ENCODE results near the gene WBP1L. TPM values are rescaled to one million over a fixed set of nuclear protein-coding genes. Genes with fewer than 3 reads are reported as not detected.

WBP1L gene
- total and polyA plus RNA-seq, 4 experiments from 2014 or later, result 25.7 to 41.1 (median 36.8) TPM

GRCh38 chr10:102782673-102783551, 39.2 kb downstream of the WBP1L start:
- H3K36me3 ChIP-seq (ENCODE audit: insufficient read depth, low read length), result no peaks in the 10 kb centered on the region
- Mint-ChIP-seq H3K4me3 (peak overlapping the region in 1 of 8 donors; percentile 29), H3K27me3 (no peaks in the 10 kb centered on the region), H3K36me3 (peaks cover 6 to 23% of the 10 kb centered on the region in 2 donors), H3K9me3 (no peaks in the 10 kb centered on the region), H3K4me1 (peaks cover 44 to 76% (median 58%) of the 10 kb centered on the region in 4 donors), H3K27ac (peak overlapping the region in 4 of 7 donors; percentile 14 to 60 (median 38))
- ChIA-PET CTCF (ENCODE audit: partially characterized antibody) (interaction anchor here (1.9 kb wide), 1 partner anchor 29 kb away, joined by 6 read pairs; no protein-coding TSS in a partner anchor), POLR2A (ENCODE audit: partially characterized antibody) (no interaction called here)
- peaks cover 36% of the 10 kb centered on the region for H3K4me1 ChIP-seq (ENCODE audit: insufficient read depth, low read length)
- no peak overlapping the region for H3K27ac ChIP-seq (ENCODE audit: low read depth, low read length)
- H3K27me3 ChIP-seq (ENCODE audit: insufficient read depth, low read length), result no peaks in the 10 kb centered on the region
- intact Hi-C loops (cut with micrococcal nuclease), result no loop called here
- H3K4me3 ChIP-seq (ENCODE audit: low read length in 2 of 2), result no peak overlapping the region
- no peak for DNase-seq
- no peaks in the 10 kb centered on the region for H3K9me3 ChIP-seq (ENCODE audit: control insufficient read depth in 1 of 2, low read length in 2 of 2)

GRCh38 chr10:102783568-102783967, 39.8 kb downstream of the WBP1L start:
- peak overlapping the region in 6 of 7 donors; percentile 4 to 60 (median 38) for H3K27ac Mint-ChIP-seq
- POLR2A ChIA-PET (ENCODE audit: partially characterized antibody), result no interaction called here

GRCh38 chr10:102785818-102786217, 42.1 kb downstream of the WBP1L start:
- no peak for DNase-seq
- H3K4me1 ChIP-seq (ENCODE audit: insufficient read depth, low read length), result peaks cover 30% of the 10 kb centered on the region
- ChIA-PET POLR2A (ENCODE audit: partially characterized antibody) (no interaction called here), CTCF (ENCODE audit: partially characterized antibody) (no interaction called here)
- H3K36me3 ChIP-seq (ENCODE audit: insufficient read depth, low read length), result no peaks in the 10 kb centered on the region
- Mint-ChIP-seq H3K27ac (peak overlapping the region in 4 of 7 donors; percentile 5 to 74 (median 28)), H3K36me3 (peaks cover 13 to 16% of the 10 kb centered on the region in 2 donors), H3K4me3 (no peak overlapping the region), H3K4me1 (peaks cover 37 to 65% (median 51%) of the 10 kb centered on the region in 4 donors), H3K27me3 (no peaks in the 10 kb centered on the region), H3K9me3 (no peaks in the 10 kb centered on the region)
- H3K27ac ChIP-seq (ENCODE audit: low read depth, low read length), result no peak overlapping the region
- no peak overlapping the region for H3K4me3 ChIP-seq (ENCODE audit: low read length in 2 of 2)
- no peaks in the 10 kb centered on the region for H3K27me3 ChIP-seq (ENCODE audit: insufficient read depth, low read length)
- no peaks in the 10 kb centered on the region for H3K9me3 ChIP-seq (ENCODE audit: control insufficient read depth in 1 of 2, low read length in 2 of 2)
- intact Hi-C loops (cut with micrococcal nuclease), result no loop called here

More at GRCh38 chr10:102783568-102783967, 39.8 kb downstream of the WBP1L start:
- Mint-ChIP-seq H3K36me3 (peaks cover 8 to 17% of the 10 kb centered on the region in 2 donors), H3K4me1 (peaks cover 40 to 72% (median 55%) of the 10 kb centered on the region in 4 donors), H3K27me3 (no peaks in the 10 kb centered on the region), H3K9me3 (no peaks in the 10 kb centered on the region), H3K4me3 (no peak overlapping the region)
- Histone ChIP-seq H3K9me3 (ENCODE audit: control insufficient read depth in 1 of 2, low read length in 2 of 2) (no peaks in the 10 kb centered on the region), H3K27me3 (ENCODE audit: insufficient read depth, low read length) (no peaks in the 10 kb centered on the region), H3K4me3 (ENCODE audit: low read length in 2 of 2) (no peak overlapping the region), H3K27ac (ENCODE audit: low read depth, low read length) (no peak overlapping the region), H3K4me1 (ENCODE audit: insufficient read depth, low read length) (peaks cover 36% of the 10 kb centered on the region), H3K36me3 (ENCODE audit: insufficient read depth, low read length) (no peaks in the 10 kb centered on the region)
- DNase-seq, result no peak
- CTCF ChIA-PET (ENCODE audit: partially characterized antibody), result no interaction called here
- intact Hi-C loops (cut with micrococcal nuclease), result no loop called here

GRCh38 chr10:102791754-102792395, 48.1 kb downstream of the WBP1L start:
- CTCF ChIA-PET (ENCODE audit: partially characterized antibody), result no interaction called here
- H3K36me3 ChIP-seq (ENCODE audit: insufficient read depth, low read length), result no peaks in the 10 kb centered on the region
- no peak overlapping the region for H3K4me3 Mint-ChIP-seq
- POLR2A ChIA-PET (ENCODE audit: partially characterized antibody), result no interaction called here
- no peaks in the 10 kb centered on the region for H3K27me3 ChIP-seq (ENCODE audit: insufficient read depth, low read length)
- intact Hi-C loops (cut with micrococcal nuclease), result no loop called here
- DNase-seq, result no peak
- no peak overlapping the region for H3K27ac ChIP-seq (ENCODE audit: low read depth, low read length)
- no peaks in the 10 kb centered on the region for H3K9me3 ChIP-seq (ENCODE audit: control insufficient read depth in 1 of 2, low read length in 2 of 2)
- peak overlapping the region in 3 of 7 donors; percentile 5 to 75 (median 37) for H3K27ac Mint-ChIP-seq
- peaks cover 45 to 64% (median 52%) of the 10 kb centered on the region in 4 donors for H3K4me1 Mint-ChIP-seq
- no peaks in the 10 kb centered on the region for H3K9me3 Mint-ChIP-seq
- H3K27me3 Mint-ChIP-seq, result no peaks in the 10 kb centered on the region
- H3K36me3 Mint-ChIP-seq, result peaks cover 13 to 14% of the 10 kb centered on the region in 2 donors
- no peak overlapping the region for H3K4me3 ChIP-seq (ENCODE audit: low read length in 2 of 2)
- H3K4me1 ChIP-seq (ENCODE audit: insufficient read depth, low read length), result peaks cover 18% of the 10 kb centered on the region

- CTCF ChIA-PET (ENCODE audit: partially characterized antibody), result no interaction called here
- H3K36me3 ChIP-seq (ENCODE audit: insufficient read depth, low read length), result peaks cover 28% of the 10 kb centered on the region
- no peak for DNase-seq
- H3K27ac ChIP-seq (ENCODE audit: low read depth, low read length), result no peak overlapping the region
- Mint-ChIP-seq H3K36me3 (peaks cover 8 to 31% of the 10 kb centered on the region in 2 donors), H3K9me3 (no peaks in the 10 kb centered on the region), H3K27me3 (no peaks in the 10 kb centered on the region), H3K27ac (peak overlapping the region; percentile 43 to 90 (median 75)), H3K4me1 (peaks cover 31 to 58% (median 44%) of the 10 kb centered on the region in 4 donors), H3K4me3 (peak overlapping the region in 5 of 8 donors; percentile 27 to 62 (median 58))
- H3K4me1 ChIP-seq (ENCODE audit: insufficient read depth, low read length), result peaks cover 20% of the 10 kb centered on the region
- no peak overlapping the region for H3K4me3 ChIP-seq (ENCODE audit: low read length in 2 of 2)
- POLR2A ChIA-PET (ENCODE audit: partially characterized antibody), result no interaction called here
- H3K9me3 ChIP-seq (ENCODE audit: control insufficient read depth in 1 of 2, low read length in 2 of 2), result no peaks in the 10 kb centered on the region
- H3K27me3 ChIP-seq (ENCODE audit: insufficient read depth, low read length), result no peaks in the 10 kb centered on the region
- intact Hi-C loops (cut with micrococcal nuclease), result no loop called here
These were observed 52.0 kb downstream of the WBP1L start for GRCh38 chr10:102795453-102796406.

- Histone ChIP-seq H3K27ac (ENCODE audit: low read depth, low read length) (no peak overlapping the region), H3K4me3 (ENCODE audit: low read length in 2 of 2) (no peak overlapping the region), H3K4me1 (ENCODE audit: insufficient read depth, low read length) (peaks cover 28% of the 10 kb centered on the region), H3K27me3 (ENCODE audit: insufficient read depth, low read length) (no peaks in the 10 kb centered on the region), H3K36me3 (ENCODE audit: insufficient read depth, low read length) (peaks cover 31% of the 10 kb centered on the region), H3K9me3 (ENCODE audit: control insufficient read depth in 1 of 2, low read length in 2 of 2) (no peaks in the 10 kb centered on the region)
- peak overlapping the region; percentile 43 to 75 (median 64) for H3K27ac Mint-ChIP-seq
- peak overlapping the region in 5 of 8 donors; percentile 10 to 62 (median 29) for H3K4me3 Mint-ChIP-seq
- no peaks in the 10 kb centered on the region for H3K27me3 Mint-ChIP-seq
- peak; percentile 24 to 48 (median 30) for DNase-seq
- H3K36me3 Mint-ChIP-seq, result peaks cover 13 to 37% of the 10 kb centered on the region in 2 donors
- no peaks in the 10 kb centered on the region for H3K9me3 Mint-ChIP-seq
- ChIA-PET CTCF (ENCODE audit: partially characterized antibody) (no interaction called here), POLR2A (ENCODE audit: partially characterized antibody) (no interaction called here)
- peaks cover 36 to 60% (median 48%) of the 10 kb centered on the region in 4 donors for H3K4me1 Mint-ChIP-seq
- intact Hi-C loops (cut with micrococcal nuclease), result no loop called here
These were observed 52.8 kb downstream of the WBP1L start for GRCh38 chr10:102796407-102797176.

Measured in CD4-positive, alpha-beta memory T cell (primary cell).